T-helper 1 cell (primary cell): Measurements from ENCODE around the gene PCDHGA6.
A peak's percentile ranks its signal among the peaks of the same experiment; 100 is the strongest.
"Not testable (repeated sequence)": the region's sequence is repeated elsewhere in the genome, so short reads cannot be mapped to it uniquely, and the experiment has no call there.

Experiments used
- DNase-seq, 5 donors: peaks; one replicate each; pipeline ENCODE4 v3.0.0-alpha.2; 2012 to 2020

Gene PCDHGA6

DNA sequence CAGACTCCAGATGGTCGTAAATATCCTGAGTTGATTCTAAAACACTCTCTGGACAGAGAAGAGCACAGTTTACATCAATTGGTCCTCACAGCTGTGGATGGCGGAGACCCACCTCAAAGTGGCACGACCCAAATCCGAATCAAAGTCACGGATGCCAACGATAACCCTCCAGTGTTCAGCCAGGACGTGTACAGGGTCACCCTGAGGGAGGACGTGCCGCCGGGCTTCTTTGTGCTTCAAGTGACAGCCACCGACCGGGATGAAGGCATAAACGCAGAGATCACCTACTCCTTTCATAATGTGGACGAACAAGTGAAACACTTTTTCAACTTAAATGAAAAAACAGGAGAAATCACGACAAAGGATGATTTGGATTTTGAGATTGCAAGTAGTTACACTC, 13.0 kb upstream of the PCDHGA6 start:
- no peak for DNase-seq

DNA sequence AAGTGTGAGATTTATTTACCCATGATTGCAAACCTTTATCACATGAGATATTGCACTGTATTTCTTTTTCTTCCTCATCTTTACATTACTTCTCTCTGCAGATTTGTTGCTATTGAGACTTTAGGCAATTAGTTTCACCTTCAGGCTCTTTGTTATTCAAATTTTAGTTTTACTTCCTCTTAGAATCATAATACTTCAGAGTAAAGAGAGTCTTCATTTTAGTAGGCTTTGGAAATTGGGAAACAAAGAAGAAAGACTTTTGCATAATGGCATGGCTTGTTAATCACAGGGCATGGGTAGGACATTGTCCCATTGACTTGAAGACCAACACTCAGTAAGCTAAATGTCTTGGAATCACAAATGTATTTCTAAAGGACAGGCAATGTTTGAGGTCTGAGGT, 11.0 kb upstream of the PCDHGA6 start:
- DNase-seq: no peak

DNA sequence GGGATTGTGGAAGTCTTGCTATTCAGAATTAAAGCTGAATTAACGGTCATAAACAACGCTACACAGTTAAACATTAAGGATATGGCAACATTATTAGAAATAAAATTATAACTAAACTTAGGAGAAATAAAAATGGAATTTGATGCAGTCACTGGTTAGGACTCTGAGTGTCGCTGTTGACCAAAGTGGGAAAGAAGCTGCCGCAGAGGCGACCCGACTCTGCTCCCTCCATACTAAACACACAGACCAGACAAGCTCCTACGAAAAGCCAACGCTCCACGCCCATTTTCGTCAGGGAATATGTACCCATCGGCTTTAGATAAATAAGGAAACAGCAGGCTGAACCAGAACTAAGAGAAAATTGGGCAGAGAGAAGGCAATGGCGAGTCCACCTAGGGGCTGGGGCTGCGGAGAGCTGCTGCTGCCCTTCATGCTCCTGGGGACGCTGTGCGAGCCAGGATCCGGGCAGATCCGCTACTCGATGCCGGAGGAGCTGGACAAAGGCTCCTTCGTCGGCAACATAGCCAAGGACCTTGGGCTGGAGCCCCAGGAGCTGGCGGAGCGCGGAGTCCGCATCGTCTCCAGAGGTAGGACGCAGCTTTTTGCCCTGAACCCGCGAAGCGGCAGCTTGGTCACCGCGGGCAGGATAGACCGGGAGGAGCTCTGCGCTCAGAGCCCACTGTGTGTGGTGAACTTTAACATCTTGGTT, 9.6 kb upstream of the PCDHGA6 start, which contains the start of gene PCDHGA5:
Gene PCDHGA5 (plus strand): TSS at position 211 of the 709 bp plus-strand sequence. CDS start 169 bp downstream, at position 380.
- no peak for DNase-seq

DNA sequence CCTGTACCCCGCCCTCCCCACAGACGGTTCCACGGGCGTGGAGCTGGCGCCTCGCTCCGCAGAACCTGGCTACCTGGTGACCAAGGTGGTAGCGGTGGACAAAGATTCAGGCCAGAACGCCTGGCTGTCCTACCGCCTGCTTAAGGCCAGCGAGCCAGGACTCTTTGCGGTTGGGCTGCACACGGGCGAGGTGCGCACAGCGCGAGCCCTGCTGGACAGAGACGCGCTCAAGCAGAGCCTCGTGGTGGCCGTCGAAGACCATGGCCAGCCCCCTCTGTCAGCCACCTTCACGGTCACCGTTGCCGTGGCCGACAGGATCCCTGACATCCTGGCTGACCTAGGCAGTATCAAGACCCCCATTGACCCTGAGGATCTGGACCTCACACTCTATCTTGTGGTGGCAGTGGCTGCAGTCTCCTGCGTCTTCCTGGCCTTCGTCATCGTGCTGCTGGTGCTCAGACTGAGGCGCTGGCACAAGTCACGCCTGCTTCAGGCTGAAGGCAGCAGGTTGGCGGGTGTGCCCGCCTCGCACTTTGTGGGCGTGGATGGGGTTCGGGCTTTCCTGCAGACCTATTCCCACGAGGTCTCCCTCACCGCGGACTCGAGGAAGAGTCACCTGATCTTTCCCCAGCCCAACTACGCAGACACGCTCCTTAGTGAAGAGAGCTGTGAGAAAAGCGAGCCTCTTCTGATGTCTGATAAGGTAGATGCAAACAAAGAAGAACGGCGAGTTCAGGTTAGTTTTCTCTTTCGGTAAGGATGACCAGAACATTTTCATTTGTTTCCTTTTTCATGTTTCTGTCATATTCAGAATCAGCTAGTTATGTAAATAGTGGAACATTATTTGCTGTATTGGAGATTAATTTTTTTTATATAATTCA, 7.4 kb upstream of the PCDHGA6 start:
- DNase-seq: no peak

DNA sequence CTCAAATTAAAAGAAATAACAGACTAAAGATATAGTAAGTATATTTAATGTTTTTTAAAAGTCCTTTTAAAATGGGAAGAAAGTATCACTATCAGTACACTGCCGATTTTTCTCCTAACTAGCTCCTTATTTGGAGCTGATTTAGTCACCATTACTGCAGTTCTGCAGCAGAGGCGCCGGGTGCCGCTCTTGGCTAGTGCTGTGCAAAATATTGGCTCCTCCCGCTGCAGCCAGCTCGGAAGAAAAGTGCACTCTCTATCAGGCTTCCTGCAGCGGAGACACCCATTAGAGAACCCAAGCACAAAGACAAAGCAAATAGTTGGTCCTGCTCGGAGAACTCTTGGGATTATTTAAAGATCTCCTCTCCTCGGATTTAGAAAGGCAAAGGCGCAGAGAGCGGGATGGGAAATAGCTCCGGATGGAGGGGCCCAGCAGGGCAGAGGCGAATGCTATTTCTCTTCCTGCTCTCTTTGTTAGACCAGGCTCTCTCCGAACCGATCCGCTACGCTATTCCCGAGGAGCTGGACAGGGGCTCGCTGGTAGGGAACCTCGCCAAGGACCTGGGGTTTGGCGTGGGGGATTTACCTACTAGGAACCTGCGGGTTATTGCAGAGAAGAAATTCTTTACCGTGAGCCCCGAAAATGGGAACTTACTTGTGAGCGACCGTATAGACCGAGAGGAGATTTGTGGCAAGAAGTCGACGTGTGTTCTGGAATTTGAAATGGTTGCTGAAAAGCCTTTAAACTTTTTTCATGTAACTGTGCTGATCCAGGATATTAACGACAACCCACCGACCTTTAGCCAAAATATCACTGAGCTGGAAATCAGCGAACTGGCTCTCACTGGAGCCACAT, 3.5 kb upstream of the PCDHGA6 start, which contains the start of gene PCDHGB3:
Gene PCDHGB3 (plus strand): TSS at position 249 of the 855 bp plus-strand sequence. CDS start 153 bp downstream, at position 402.
- peak in 3 of 5 donors; percentile 18 to 29 (median 21) for DNase-seq

DNA sequence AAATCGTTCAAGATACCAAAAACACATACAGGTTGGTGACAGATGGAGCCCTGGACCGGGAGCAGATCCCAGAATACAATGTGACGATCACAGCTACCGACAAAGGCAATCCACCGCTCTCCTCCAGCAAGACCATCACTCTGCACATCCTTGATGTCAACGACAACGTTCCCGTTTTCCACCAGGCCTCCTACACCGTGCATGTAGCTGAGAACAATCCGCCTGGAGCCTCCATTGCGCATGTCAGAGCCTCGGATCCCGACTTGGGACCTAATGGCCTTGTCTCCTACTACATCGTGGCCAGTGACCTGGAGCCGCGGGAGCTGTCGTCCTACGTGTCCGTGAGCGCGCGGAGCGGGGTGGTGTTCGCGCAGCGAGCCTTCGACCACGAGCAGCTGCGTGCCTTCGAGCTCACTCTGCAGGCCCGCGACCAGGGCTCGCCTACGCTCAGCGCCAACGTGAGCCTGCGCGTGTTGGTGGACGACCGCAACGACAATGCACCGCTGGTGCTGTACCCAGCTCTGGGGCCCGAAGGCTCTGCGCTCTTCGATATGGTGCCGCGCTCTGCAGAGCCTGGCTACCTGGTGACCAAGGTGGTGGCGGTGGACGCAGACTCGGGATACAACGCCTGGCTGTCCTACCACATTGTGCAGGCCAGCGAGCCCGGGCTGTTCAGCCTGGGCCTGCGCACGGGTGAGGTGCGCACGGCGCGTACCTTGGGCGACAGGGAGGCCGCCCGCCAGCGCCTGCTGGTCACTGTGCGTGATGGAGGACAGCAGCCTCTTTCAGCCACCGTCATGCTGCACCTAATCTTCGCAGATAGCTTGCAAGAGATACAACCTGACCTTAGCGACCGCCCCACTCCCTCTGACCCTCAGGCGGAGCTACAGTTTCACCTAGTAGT, 1.9 kb upstream of the PCDHGA6 start:
- no peak for DNase-seq

DNA sequence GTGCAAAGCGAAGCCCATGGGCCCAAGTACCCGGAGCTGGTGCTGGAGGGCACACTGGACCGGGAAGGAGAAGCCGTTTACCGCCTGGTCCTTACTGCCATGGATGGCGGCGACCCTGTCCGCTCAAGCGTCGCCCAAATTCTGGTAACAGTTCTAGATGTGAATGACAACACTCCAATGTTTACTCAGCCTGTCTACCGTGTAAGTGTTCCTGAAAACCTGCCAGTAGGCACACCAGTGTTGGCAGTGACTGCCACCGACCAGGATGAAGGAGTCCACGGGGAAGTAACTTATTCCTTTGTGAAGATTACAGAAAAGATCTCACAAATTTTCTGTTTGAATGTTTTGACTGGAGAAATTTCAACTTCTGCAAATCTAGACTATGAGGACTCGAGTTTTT, 936 bp downstream of the PCDHGA6 start:
- no peak for DNase-seq

DNA sequence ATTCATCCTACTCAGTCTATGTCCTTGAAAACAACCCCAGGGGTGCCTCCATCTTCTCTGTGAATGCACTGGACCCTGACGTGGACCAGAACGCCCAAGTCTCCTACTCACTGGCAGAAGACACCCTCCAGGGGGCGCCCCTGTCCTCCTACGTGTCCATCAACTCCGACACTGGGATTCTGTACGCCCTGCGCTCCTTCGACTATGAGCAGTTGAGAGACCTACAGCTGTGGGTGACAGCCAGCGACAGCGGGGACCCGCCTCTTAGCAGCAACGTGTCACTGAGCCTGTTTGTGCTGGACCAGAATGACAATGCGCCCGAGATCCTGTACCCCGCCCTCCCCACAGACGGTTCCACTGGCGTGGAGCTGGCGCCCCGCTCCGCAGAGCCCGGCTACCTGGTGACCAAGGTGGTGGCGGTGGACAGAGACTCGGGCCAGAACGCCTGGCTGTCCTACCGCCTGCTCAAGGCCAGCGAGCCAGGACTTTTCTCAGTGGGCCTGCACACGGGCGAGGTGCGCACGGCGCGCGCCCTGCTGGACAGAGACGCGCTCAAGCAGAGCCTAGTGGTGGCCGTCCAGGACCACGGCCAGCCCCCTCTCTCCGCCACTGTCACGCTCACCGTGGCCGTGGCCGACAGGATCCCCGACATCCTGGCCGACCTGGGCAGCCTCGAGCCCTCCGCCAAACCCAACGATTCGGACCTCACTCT, 1.9 kb downstream of the PCDHGA6 start:
- DNase-seq: not testable (repeated sequence)

DNA sequence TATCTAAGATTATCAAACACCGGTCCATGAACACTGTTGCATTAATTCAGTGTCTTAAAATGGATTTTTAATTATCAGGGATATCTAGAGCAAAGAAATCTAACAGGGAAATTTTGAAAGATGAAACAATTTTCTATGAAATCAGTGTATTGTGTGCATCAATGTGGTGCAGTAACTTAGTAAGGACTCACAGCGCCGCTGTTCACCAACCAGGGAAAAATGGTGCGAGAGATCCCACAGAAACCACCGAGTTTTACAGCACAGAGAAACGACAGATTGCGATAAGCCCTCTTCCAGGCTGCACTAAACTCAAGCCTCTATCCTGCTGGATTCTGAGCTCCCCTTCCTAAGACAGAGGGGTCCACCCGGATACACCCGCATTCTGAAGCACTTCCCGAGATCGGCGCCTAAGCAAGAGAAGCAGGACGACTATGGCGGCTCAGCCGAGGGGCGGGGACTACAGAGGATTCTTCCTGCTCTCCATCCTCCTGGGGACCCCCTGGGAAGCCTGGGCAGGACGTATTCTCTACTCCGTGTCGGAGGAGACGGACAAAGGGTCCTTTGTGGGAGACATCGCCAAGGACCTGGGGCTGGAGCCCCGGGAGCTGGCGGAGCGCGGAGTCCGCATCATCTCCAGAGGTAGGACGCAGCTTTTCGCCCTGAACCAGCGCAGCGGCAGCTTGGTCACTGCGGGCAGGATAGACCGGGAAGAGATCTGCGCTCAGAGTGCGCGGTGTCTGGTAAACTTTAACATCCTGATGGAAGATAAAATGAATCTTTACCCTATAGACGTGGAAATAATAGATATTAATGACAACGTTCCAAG, 9.0 kb downstream of the PCDHGA6 start, which contains the start of gene PCDHGA7:
Gene PCDHGA7 (plus strand): TSS at position 274 of the 826 bp plus-strand sequence. CDS start 158 bp downstream, at position 432.
- DNase-seq: no peak

DNA sequence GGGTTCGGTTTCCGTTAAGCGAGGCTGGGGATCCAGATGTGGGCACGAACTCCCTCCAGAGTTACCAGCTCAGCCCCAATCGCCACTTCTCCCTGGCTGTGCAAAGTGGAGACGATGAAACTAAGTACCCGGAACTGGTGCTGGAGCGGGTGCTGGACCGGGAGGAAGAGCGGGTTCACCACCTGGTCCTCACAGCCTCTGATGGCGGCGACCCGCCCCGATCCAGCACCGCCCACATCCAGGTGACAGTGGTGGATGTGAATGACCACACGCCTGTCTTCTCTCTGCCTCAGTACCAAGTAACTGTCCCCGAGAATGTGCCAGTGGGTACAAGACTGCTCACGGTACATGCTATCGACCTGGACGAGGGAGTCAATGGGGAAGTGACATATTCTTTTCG, 9.7 kb downstream of the PCDHGA6 start:
- no peak for DNase-seq

DNA sequence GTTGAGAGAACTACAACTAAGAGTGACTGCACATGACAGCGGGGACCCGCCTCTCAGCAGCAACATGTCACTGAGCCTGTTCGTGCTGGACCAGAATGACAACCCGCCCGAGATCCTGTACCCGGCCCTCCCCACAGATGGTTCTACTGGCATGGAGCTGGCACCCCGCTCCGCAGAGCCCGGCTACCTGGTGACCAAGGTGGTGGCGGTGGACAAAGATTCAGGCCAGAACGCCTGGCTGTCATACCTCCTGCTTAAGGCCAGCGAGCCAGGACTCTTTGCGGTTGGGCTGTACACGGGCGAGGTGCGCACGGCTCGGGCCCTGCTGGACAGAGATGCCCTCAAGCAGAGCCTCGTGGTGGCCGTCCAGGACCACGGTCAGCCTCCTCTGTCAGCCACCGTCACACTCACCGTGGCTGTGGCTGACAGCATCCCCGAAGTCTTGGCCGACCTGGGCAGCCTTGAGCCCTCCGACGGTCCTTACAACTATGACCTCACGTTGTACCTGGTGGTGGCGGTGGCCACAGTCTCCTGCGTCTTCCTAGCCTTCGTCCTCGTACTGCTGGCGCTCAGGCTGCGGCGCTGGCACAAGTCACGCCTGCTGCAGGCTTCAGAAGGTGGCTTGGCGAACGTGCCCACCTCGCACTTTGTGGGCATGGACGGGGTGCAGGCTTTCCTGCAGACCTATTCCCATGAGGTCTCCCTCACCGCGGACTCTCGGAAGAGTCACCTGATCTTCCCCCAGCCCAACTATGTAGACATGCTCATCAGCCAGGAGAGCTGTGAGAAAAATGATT, 11.0 kb downstream of the PCDHGA6 start:
- no peak for DNase-seq

DNA sequence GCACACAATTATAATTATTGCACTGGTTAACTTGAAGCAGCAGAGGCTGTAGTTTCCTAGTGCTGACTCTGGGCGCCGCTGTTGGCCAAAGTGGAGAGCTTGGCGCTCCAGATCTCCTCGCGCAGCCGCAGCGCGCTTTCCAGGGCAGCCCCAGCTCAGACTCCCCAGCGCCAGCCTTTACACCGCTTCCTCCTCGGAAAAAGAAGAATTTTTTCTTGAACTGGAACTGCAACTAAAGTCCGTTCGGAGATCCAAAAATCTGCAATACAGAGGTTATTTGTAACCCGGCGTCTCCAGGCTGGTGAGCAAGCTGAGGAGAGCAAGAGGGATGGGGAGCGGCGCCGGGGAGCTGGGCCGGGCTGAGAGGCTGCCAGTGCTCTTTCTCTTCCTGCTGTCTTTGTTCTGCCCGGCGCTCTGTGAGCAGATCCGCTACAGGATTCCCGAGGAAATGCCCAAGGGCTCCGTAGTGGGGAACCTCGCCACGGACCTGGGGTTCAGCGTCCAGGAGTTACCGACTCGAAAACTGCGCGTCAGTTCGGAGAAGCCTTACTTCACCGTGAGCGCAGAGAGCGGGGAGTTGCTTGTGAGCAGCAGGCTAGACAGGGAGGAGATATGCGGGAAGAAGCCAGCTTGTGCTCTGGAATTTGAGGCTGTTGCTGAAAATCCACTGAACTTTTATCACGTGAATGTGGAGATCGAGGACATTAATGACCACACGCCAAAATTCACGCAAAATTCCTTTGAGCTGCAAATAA, 14.0 kb downstream of the PCDHGA6 start, which contains the start of gene PCDHGB4:
Gene PCDHGB4 (plus strand): TSS at position 142 of the 755 bp plus-strand sequence. CDS start 187 bp downstream, at position 329.
- not testable (repeated sequence) for DNase-seq

DNA sequence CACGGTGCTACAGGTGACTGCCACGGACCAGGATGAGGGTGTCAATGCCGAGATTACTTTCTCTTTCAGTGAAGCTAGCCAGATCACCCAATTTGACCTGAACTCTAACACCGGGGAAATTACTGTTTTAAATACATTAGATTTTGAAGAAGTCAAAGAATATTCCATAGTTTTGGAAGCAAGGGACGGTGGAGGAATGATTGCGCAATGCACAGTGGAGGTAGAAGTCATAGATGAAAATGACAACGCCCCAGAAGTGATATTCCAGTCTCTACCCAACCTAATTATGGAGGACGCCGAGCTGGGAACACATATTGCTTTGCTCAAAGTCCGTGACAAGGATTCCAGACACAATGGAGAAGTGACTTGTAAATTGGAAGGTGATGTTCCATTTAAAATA, 15.0 kb downstream of the PCDHGA6 start:
- no peak for DNase-seq

DNA sequence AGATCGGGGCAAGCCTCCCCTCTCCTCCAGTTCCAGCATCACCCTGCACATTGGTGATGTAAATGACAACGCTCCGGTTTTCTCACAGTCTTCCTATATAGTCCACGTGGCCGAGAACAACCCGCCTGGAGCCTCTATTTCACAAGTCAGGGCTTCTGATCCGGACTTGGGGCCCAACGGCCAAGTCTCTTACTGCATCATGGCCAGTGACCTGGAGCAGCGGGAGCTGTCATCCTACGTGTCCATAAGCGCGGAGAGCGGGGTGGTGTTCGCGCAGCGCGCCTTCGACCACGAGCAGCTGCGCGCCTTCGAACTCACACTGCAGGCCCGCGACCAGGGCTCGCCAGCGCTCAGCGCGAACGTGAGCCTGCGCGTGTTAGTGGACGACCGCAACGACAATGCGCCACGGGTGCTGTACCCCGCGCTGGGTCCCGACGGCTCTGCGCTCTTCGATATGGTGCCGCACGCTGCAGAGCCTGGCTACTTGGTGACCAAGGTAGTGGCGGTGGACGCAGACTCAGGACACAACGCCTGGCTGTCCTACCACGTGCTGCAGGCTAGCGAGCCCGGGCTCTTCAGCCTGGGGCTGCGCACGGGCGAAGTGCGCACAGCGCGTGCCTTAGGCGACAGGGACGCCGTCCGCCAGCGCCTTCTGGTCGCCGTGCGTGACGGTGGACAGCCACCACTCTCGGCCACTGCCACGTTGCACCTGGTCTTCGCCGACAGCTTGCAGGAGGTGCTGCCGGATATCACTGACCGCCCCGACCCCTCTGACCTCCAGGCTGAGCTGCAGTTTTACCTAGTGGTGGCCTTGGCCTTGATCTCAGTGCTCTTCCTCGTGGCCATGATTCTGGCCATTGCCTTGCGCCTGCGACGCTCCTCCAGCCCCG, 15.7 kb downstream of the PCDHGA6 start:
- no peak for DNase-seq

DNA sequence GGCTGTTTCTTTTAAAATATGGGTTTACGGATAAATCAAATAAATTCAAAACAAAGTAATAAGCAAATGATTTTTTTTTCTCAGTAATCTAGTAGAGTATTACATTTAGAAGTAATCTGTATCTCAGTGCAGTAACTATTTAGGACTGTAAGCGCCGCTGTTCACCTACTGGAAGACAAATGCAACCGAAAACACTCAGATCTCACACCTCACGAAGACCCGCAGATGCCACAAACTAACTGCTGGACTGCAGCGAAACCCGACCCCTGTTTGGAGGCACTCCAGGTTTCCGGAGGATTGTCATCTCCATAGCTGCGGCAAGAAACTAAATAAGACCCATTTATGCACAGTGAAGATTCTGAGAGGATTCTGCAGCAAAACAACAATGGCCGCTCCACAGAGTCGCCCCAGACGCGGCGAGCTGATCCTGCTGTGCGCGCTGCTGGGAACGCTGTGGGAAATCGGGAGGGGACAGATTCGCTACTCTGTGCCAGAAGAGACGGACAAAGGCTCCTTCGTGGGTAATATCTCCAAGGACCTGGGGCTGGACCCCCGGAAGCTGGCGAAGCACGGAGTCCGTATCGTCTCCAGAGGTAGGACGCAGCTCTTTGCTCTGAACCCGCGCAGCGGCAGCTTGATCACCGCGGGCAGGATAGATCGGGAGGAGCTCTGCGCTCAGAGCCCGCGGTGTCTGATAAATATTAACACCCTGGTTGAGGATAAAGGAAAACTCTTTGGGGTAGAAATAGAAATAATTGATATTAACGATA, 18.9 kb downstream of the PCDHGA6 start, which contains the start of gene PCDHGA8:
Gene PCDHGA8 (plus strand): TSS at position 205 of the 770 bp plus-strand sequence. CDS start 181 bp downstream, at position 386.
- no peak for DNase-seq

DNA sequence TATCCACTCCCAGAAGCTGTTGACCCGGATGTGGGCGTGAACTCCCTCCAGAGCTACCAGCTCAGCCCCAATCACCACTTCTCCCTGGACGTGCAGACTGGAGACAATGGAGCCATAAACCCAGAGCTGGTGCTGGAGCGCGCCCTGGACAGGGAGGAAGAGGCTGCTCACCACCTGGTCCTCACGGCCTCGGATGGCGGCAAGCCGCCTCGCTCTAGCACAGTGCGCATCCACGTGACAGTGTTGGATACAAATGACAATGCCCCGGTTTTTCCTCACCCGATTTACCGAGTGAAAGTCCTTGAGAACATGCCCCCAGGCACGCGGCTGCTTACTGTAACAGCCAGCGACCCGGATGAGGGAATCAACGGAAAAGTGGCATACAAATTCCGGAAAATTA, 19.6 kb downstream of the PCDHGA6 start:
- DNase-seq: no peak
